NCI-H460 (cell line): ENCODE results near the gene GNB1L. TPM values are rescaled to one million over a fixed set of nuclear protein-coding genes. Genes with fewer than 3 reads are reported as not detected.
"Not testable (repeated sequence)": the region's sequence is repeated elsewhere in the genome, so short reads cannot be mapped to it uniquely, and the experiment has no call there.

Source experiments
- DNase-seq: peaks from one replicate; pipeline ENCODE4 v3.0.0-alpha.2; 2016; ENCODE audit warnings: low read depth; ENCODE audit errors: extremely low read depth
- total RNA-seq: library from RNA; depleted of rRNA; stranded (reverse); fragments of >200 nt; shearing (Covaris generic); gene quantifications from 2 replicates; pipeline ENCODE4 v1.2.3, GENCODE V29; 2014

GNB1L gene
- total RNA-seq, 1 experiment from 2014 or later: 9.6 TPM

DNA sequence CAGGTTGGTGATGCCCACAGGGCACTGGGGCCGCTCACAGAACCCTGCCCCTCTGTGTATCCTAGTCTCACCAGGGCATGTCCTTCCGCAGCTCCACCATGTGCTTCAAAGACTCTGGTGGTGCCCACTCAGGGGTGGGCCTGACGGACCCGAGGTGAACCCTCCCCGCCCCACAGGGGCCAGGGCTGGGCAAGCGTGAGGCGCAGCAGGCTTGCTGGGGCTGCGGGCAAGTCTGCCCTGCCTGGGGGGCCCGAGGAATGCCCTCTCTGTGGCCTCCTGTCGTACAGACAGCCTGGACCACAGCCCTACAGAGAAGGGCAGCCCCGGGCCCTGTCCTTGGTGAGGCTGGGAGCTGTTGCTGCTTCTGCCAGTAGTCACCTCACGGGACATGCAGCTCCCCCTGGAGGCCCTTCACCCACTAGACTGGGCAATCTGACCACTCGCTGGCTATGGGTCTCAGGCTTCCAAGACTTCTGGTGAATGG is 53.9 kb downstream of the GNB1L start:
- DNase-seq: no peak

DNA sequence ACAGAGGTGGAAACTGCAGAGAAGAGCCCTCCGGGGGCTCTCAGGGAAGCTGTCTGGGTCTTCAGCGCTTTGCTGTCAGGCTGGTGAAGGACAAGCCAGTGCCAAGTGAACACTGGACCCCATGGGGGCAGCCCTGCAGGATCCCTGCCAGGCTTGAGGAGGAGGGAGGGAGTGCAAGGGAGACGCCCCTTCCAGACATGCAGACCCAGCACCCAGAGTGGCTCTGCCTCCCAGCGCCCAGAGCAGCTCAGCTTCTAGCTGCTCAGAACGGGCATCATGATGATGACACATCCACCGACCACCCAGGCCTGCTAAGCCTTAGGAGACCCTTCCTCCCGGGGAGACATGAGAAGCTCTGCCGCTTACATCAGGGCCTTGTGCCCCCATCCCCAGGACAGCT is 54.4 kb downstream of the GNB1L start:
- DNase-seq: no peak

DNA sequence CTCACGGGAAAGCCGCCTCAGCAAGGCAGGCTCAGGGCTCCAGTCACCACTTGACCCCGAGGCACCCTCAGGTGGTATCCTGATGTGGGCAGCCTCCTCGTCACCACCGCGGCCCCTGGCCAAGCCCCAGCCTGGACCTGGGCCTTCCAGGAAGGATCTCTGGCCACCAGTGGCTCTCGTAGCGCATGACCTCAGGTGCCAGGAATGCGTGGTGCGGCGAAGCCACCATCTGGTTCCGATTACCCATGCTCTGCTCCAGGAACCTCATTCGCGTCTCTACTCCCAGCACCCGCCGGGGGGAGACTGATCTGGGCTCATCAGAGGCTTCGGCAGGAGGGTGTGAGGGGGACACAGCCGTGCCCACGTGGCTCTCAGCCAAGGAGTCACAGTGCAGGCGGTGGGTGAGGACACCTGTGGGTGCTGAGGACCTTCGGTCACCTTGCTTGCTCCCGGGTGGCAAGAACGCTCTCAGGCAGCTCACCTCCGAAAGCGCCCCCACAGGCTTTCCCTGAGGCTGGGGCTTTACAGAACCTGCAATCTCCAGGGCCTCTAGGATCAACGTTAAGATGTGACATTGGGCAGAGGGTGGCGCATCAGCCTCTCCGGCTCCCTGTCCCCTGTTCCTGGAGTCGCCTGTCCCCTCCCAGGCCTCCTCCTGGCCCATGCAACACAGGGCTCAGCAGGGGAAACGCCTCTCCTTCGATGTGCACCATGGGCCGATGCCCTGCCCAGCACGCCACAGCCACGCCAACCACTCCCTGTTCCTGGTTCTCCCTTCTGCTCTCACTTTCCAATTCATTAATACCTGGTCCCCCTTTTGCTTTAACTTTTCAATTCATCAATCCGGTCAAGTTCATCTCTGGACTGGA is 55.1 kb downstream of the GNB1L start:
- no peak for DNase-seq

DNA sequence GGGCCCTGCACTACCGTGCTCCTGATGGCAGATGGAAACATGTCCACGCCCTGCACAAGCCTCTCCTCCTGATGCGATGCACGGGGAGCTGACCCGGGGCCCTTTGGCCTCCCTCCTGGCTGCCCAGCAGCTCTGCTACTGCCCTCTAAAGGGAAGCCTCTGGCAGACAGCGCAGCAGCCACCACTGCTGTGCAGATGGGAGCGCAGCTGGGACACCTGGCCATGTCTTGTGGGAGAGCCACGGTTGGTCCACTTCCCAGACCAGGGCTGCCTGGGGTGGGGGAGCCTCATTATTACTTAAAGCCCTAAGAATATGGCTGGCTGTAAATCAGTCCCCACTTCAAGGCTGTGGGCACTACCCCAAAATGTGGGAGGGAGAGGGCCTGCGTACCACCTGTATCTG is 55.8 kb downstream of the GNB1L start:
- no peak for DNase-seq

DNA sequence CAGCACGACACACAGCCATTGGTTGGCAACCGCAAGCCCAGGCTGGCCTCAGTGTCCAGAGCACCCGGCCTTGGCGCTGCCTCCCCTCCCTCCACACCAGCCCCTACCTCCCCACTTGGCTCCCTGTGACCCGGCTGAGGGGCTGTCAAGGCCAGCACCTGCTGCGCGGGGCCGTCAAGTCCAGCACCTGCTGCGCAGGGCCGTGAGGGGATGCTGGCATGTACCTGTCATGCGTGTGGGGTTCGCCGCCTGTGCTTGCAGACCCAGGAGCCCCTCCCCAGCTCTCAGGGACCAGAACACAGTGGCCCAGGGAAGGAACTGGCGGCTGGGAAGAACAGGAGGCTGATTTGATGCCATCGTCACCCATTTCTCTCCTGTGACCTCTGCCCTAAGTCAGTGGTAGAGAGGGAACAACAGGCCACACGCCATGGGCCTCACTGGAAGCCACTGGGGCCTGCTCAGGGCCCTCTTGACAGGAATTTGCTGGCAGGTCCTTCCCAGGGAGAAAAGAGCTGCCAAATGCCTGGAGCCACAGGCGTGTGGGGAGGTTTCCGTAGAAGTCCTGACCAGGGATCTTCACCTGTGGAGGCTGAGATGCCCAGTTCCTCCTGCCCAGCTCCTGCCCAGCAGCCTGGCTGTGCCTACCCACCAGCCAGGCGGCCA is 56.5 kb downstream of the GNB1L start:
- no peak for DNase-seq

DNA sequence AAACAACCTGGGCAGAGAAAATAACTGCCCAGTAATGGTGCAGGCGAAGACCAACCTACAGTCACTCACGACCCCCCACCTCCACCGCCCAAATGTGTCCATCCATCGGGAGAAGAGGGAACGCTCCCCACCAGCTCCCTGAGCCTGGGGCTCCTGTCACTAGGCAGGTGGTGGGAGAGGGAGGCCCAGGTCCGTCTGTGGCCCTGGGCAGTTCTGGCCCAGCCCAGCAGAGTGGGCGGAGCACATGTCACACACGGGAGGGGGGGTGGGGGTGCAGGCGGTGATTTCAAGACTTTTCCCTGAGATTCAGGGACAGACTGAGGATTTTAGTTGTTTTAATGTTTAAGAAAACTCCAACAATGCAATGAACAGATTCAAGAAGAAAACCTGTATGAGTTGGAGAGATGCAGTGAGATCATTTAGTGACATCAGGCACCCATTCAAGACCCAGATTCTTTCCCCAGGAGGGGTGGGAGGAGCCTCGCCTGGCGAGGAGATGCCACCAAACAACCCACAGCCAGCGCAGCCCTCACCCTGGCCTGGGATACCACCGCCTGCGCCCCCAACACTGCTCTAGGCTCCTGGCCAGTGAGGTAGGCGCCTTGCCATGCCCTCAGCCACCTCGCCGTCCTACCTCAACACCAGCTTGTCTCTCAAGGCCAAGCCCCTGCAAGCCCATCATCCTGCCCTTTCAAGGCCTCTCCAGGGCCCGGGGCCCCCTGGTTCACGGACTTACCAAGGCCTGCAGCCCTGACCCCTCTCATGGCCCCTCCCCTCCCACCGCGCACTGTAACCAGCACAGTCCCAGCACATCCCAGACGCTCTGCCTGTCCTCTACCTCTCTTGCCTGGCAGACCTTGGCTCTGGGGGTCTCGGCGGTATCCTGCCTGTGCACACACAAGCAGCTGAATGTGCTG is 57.3 kb downstream of the GNB1L start:
- no peak for DNase-seq

DNA sequence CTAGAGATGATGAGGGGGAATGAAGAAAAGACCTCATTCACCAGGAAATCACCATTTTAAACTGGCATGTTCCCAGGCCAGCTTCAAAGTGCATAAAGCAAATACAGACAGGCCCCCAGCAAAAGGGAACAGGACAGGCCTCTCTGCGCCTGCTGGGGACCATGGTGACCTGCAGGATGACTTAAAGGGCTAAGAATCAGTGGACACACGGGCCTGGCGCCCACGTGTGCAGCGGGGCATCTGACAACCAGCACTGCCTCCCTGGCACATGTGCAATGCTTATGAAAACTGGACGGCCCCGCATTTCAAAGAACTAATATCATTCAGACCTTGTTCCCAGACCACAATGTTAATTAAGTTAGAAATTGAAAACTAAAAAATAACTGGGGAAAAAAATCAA is 58.5 kb downstream of the GNB1L start:
- no peak for DNase-seq

DNA sequence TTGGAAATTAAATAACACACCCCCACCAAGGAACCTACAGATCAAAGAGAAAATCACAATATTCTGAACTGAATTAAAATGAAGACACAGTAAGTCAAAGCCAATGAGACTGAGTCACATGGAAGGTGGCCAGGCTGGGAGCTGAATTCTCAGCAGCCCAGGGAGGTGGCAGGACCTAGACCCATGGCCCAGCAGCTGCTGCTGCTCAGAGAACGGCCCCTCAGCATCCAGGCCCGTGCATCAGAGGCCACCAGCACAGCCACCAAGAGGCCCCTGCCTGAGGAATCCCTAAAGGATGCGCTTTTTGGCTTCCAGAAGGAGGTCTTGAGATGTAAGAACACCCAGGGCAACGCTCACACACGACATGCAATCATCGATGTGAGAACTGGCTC is 59.1 kb downstream of the GNB1L start:
- no peak for DNase-seq

DNA sequence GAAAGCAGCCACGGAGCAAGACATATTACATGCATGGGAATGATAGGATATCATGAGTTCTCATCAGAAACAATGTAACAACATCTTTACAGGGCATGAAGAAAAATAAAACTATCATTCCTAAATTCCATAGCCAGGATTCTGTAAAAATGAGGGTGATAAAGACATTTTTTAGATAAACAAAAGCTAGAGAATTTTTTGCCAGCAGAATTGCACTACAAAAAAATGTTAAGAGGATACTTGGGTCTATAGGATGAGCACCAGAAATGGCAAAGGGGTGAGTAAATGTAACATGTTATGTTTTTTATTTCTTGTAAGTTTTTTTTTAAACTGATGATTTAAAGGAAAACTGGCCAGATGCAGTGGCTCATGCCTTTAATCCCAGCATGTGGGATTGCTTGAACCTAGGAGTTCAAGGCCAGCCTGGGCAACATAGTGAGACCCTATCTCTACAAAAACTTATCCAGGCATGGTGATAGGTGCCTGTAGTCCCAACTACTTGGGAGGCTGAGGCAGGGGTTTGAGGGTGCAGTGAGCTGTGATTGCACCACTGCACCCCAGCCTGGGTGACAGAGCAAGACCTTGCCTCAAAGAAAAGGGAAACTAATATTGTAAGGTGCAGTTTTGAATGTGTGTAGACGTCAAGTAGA is 60.9 kb downstream of the GNB1L start:
- DNase-seq: no peak

DNA sequence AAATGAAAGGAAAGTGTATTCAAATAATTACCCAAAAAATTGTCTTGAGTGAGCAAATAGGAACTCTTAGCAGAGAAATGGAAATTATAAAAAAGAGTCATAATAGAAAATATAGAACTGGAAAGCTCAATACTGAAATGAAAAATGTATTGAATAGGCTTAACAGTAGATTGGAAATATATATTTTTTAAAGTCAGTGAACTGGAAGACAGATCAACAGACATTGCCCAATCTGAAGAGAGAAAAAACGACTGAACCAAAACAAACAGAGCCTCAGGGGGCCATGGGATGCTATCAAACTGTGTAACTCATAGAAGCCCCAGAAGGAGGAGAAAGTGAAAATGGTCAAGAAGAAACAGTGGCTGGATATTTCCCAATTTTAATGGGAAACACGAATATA is 61.5 kb downstream of the GNB1L start:
- no peak for DNase-seq

DNA sequence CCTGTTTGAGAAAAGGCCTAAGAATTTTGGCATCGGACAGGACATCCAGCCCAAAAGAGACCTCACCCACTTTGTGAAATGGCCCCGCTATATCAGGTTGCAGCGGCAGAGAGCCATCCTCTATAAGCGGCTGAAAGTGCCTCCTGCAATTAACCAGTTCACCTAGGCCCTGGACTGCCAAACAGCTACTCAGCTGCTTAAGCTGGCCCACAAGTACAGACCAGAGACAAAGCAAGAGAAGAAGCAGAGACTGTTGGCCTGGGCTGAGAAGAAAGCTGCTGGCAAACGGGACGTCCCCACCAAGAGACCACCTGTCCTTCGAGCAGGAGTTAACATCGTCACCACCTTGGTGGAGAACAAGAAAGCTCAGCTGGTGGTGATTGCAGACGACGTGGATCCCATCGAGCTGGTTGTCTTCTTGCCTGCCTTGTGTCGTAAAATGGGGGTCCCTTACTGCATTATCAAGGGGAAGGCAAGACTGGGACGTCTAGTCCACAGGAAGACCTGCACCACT is 62.2 kb downstream of the GNB1L start:
- DNase-seq: not testable (repeated sequence)

DNA sequence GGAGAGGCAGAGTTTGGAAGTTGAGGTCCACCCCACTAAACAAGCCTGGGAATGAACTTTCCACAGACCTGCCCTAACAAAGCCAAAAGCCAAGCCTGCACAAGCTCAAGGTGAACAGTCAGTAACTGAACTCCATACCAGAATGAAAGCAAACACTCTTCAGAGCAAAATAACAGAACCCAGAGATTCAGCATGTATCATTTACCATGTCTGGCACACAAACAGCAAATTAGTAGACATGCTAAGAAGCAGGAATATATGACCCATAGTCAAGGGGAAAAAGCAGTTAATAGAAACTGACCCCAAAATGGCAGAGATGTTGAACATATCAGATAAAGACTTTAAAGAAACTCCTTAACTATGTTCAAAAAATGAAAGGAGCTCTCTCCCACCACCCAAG is 62.8 kb downstream of the GNB1L start:
- DNase-seq: no peak

DNA sequence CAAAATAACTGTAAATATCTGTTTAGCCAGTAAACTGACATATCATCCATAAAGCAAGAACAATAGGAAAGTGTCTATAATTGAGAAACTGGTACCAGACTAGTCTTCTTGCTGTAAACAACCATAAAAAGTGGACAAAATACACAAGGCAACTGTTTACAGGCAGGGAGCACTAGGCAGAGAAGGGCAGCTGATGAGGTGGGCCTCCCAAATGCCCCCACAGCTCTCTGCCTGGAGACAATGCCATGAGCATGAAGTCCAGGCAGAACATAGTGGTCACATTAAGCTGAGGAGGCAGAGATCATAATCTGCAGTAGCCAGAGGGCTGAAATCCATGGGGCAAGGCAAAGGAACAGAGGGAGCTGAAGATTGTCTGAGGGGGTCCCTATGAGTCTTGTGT is 63.4 kb downstream of the GNB1L start:
- no peak for DNase-seq

DNA sequence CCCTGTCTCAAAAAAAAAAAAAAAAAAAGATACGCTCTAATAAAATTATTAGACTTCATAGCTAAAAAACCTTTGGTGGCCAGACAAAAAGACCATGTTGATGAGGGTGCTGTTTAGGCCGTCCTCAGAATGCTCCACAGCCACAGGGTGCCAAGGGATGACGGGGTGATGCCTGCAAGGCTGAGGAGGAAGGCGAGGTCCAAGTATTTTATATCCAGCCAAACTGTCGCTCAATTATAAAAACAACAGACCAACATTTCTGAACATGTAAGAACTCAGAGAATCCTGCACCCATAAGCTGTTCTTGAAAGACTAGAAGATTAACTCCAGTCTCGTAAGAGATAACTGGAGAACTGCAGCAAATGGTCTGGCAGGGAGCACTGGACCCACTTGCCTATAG is 64.8 kb downstream of the GNB1L start:
- DNase-seq: no peak

DNA sequence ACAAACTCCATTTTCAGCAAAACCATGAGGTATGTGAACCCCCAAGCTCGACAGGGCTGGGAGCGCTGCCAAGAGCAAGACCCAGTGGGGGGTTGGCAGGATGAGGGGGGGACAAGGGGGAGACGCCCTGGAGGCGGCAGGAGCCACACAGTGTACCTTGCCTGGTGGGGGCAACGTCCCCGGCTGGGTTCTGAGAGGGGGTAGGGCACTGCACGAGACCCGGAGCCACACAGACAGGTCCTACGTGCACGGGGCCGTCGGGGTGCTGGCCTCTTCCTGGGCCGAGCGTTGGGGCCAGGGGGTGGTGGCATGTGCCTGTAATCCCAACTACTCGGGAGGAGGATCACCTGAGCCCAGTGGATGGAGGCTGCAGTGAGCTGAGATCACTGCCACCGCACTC is 65.3 kb downstream of the GNB1L start:
- no peak for DNase-seq

DNA sequence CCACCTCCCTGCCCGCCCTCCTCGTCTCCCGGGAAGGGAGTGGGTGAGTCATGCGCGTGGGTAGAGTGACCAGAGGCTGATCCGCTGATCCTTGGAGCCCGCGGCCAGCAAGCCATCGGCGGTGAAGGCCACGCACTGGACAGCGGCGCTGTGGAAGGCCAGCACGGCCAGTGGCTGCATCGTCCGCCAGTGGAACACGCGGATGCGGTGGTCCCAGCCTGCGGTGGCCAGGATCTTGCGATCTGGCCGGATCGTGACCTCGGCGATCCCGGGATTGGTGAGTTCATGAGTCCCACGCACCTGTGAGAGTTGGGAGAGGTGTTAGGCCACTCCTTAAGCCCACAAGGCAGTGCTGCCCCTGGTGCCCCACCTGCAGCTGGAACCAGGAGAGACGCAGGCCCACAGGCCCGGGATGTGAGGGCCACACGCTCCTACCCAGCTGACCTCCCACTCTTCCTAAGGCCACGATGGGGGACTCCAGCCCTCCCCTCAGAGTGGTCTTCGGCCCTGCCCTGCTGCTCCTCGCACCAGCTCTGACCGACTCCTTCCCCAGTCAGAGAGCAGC is 65.9 kb downstream of the GNB1L start:
- DNase-seq: no peak

DNA sequence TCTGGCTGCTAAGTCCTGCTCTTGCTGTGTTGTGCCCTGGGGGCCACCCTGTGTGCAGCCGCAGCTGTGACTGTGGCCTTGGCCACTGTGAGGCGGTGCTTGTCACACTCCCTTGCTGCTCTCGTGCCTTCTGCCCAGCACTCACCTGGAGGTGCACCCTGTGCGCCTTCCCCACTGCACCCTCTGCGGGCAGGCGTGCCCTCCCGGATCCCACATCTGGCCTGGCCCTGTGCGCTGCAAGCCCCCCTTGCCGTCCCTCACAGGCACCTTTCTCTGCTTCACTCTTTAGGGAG is 66.9 kb downstream of the GNB1L start:
- no peak for DNase-seq

DNA sequence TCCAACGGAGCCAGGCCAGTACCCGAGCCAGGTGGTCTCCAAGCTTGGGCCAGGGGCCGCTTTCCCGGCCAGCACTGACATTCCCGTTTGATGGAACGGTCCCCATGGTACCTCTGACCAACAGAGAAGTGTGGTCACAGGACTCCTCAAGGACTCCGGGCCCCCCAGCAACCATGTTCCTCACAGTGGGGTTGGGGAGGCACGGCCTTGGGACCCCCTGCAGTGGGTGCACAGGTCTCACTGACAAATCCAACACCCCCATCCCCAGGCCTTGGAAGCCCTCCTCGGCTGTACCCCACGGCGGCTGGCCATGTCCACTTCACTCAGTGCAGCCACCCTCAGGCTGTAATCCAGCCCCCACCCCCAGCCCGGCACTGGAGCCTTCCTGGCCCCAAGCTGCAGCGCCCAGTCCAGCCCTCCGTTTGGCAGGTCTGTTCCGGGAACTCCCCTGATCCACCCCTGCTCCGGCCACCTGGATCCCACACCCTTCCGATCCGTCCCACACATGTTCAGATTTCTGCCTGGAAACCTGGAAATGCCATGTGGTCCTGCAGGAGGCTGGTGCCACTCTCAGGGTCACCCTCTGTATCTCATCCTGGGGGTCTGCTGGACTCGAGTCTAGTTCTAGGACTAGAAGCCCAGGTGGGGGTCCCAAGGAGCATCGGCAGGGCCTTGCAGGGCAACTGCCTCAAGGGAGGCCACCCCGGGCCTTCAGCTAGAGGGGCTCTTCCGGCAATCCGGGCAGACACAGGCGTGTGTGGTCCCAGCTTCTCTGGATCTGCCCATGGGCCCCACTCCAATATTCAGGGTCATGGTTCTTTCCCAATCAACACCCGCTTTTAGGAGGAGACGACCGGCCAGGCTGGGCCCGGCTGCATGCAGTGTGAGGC is 67.5 kb downstream of the GNB1L start:
- DNase-seq: no peak

DNA sequence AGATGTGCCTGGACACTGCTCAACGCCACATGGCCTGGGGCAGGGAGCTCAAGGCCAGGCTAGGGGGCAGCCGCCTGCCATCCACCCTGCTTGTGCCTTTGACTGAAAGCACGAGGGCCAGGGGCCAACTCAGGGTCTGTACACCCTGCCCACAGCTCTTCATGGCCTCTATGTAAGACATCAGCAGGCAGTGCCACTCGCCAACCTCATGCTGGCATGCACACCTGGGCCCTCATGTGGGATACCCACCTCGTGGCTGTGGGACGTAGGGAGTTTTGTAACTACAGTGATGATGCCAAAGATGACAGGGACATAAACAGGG is 68.4 kb downstream of the GNB1L start:
- DNase-seq: no peak
